H1 (cell line): ENCODE data around the gene RNASE11. TPM values are rescaled to one million over a fixed set of nuclear protein-coding genes. Genes with fewer than 3 reads are reported as not detected.

ENCODE experiments used
- NRF1 ChIP-seq: IDR thresholded peaks from 2 replicates; pipeline ENCODE4 v1.6.1; 2011; ENCODE audit warnings: mild to moderate bottlenecking, low read depth, low read length, improper control_type of control experiment
- RBBP5 ChIP-seq: IDR thresholded peaks from 2 replicates; pipeline ENCODE4 v1.7.1; 2012; ENCODE audit warnings: low read depth, mild to moderate bottlenecking, inconsistent platforms, low read length, moderate library complexity, borderline replicate concordance
- USF2 ChIP-seq: IDR thresholded peaks from 2 replicates; pipeline ENCODE4 v1.6.1; 2011; ENCODE audit warnings: low read length, improper control_type of control experiment
- polyA plus RNA-seq, 7 experiments: library from polyadenylated mRNA; depleted of rRNA in 3 of 7; stranded (reverse) in 5 of 7; unstranded in 2 of 7; fragments of >200 nt in 5 of 7; fragments of 200-250 nt in 2 of 7; gene quantifications; 1 replicate in 5 of 7; 2 replicates in 1 of 7; 4 replicates in 1 of 7; pipeline versions ENCODE4 v1.2.1 to v1.2.3, GENCODE V29; 2011 to 2013; ENCODE audit warnings: missing spikeins in 2 of 7, mixed read lengths in 2 of 7
- total RNA-seq: library from RNA; stranded (reverse); fragmentation: NEBNext Ultra II Directional; extraction: Animal tissue kit (Norgen Biotek cat#: 25700); gene quantifications from 2 replicates; pipeline ENCODE4 v1.2.1, GENCODE V29; 2021

Gene RNASE11
- total and polyA plus RNA-seq, 2 of the 8 experiments (the other 6 are each of a cell fraction or from before 2014, with no cell fraction given) = not detected

DNA sequence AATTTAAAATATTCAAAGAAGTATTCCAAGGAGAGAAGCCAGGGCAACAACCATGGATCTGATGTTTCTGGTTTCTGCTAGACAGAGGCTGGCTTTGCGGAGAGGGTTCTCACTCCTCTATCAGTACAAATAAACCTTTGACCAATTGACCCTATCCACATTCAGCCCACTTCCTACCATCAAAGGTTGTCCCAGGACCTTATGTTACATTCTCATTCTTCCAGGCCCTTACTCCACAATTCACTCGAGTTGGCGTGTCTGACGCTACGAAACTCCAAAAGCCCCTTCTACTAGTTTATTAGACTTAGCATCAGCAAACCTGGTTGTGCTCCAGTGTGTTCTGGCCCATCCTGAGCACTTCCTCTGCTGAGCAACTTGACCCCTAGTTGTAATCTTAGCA is 28.2 kb upstream of the RNASE11 start (continued):
- TF ChIP-seq NRF1 = no peak
- no peak for TF ChIP-seq USF2
- no peak for TF ChIP-seq RBBP5
- TF ChIP-seq, all 59 proteins: peak for 0
